Esophagus squamous epithelium (tissue), 5 donors: ENCODE results near the gene KRT3. TPM values are rescaled to one million over a fixed set of nuclear protein-coding genes. Genes with fewer than 3 reads are reported as not detected.

Experiments
- DNase-seq: peaks from one replicate; lab custom pipeline; 2025; lab: John Stamatoyannopoulos, UW
- H3K27ac ChIP-seq, 4 donors: fragments of 200-600 bp; sonication (generic); one replicate each; pipeline ENCODE4 v1.5.1; 2016 to 2019; ENCODE audit warnings: mild to moderate bottlenecking in 1 of 4
- H3K27me3 ChIP-seq, 4 donors: fragments of 200-600 bp; sonication (generic); 1 replicate in 3 of 4; 2 replicates in 1 of 4; pipeline versions ENCODE4 v1.5.1 to v1.6.0; 2017 to 2021; ENCODE audit warnings: antibody characterized with exemption in 1 of 4
- H3K36me3 ChIP-seq, 3 donors: fragments of 200-600 bp; sonication (generic); one replicate each; pipeline ENCODE4 v1.5.1; 2016 to 2019
- H3K4me1 ChIP-seq, 3 donors: fragments of 200-600 bp; sonication (generic); one replicate each; pipeline ENCODE4 v1.5.1; 2017 to 2019
- H3K4me3 ChIP-seq, 4 donors: fragments of 200-600 bp; sonication (generic); 1 replicate in 3 of 4; 2 replicates in 1 of 4; pipeline ENCODE4 v1.5.1; 2016 to 2019; ENCODE audit warnings: mild to moderate bottlenecking in 2 of 4, moderate library complexity in 1 of 4
- H3K9me3 ChIP-seq, 3 donors: fragments of 200-600 bp; sonication (generic); one replicate each; pipeline ENCODE4 v1.5.1; 2016 to 2019
- CTCF ChIP-seq, 6 experiments: fragments of 450-650 bp in 4 of 6; fragments of 200-600 bp in 2 of 6; sonication (generic) in 2 of 6; IDR thresholded peaks; one replicate each; pipeline ENCODE4 v1.5.1; 2016 to 2019; ENCODE audit warnings: antibody characterized with exemption in 6 of 6, mild to moderate bottlenecking in 4 of 6, moderate library complexity in 4 of 6
- POLR2A ChIP-seq, 4 donors: fragments of 450-650 bp; IDR thresholded peaks; one replicate each; pipeline ENCODE4 v1.6.1; 2017; ENCODE audit warnings: antibody characterized with exemption in 4 of 4, mild to moderate bottlenecking in 4 of 4, moderate library complexity in 3 of 4
- WGBS, 2 donors: methylation state at CpG; one replicate each; pipeline ENCODE4 v1.1.5; 2018; 5-methylcytosine and 5-hydroxymethylcytosine counted together
- intact Hi-C: fragments of 100-400 bp; cut with DNase I; formaldehyde crosslinking; loops from one replicate; pipeline ENCODE4 v1.15.0; 2022
- total RNA-seq, 4 donors: library from RNA; depleted of rRNA; stranded (reverse); fragments of >200 nt; gene quantifications; one replicate each; pipeline ENCODE4 v1.1.0, GENCODE V29; 2016
- donor health status: DM: yes; HTN: yes; CAD: no.

Gene KRT3
- 1 to 10 TPM in 2 of 4 donors, under 1 TPM in 2; 0.57 to 1.6 (median 0.86) TPM for total RNA-seq

GRCh38 chr12:52795694-52796428, at the start of gene KRT3:
KRT3 (minus strand) TSS chr12:52796117; CDS start chr12:52796042, 75 bp downstream.
- peaks cover 6 to 39% (median 15%) of the 10 kb centered on the region in 3 donors for H3K4me1 ChIP-seq
- TF ChIP-seq POLR2A (IDR thresholded peaks at IDR 0.05) (no peak), CTCF (IDR thresholded peaks at IDR 0.05) (no peak)
- H3K27ac ChIP-seq, result no peak within 1 kb of the TSS
- H3K4me3 ChIP-seq, result no peak within 1 kb of the TSS
- H3K27me3 ChIP-seq, result peaks cover 0 to 9% (median 0%) of the 10 kb centered on the region in 4 donors
- DNase-seq, result no peak
- no peaks in the 10 kb centered on the region for H3K36me3 ChIP-seq
- intact Hi-C loops, result no loop called here
- 90 to 93% methylated on average over 9 to 10 of the region's 17 CpGs for WGBS, 2 donors
- H3K9me3 ChIP-seq, result no peaks in the 10 kb centered on the region

- no peak overlapping the region for H3K4me3 ChIP-seq
- H3K9me3 ChIP-seq, result no peaks in the 10 kb centered on the region
- intact Hi-C loops, result no loop called here
- H3K27me3 ChIP-seq, result peaks cover 0 to 8% (median 0%) of the 10 kb centered on the region in 4 donors
- no peak for DNase-seq
- no peak overlapping the region for H3K27ac ChIP-seq
- no peak for TF ChIP-seq POLR2A (IDR thresholded peaks at IDR 0.05)
- peaks cover 3 to 37% (median 7%) of the 10 kb centered on the region in 3 donors for H3K4me1 ChIP-seq
- no peaks in the 10 kb centered on the region for H3K36me3 ChIP-seq
- 93% methylated on average over 5 of the region's 11 CpGs; no CpG with 5 or more reads in 1 of the 2 donors for WGBS, 2 donors
Observed at GRCh38 chr12:52844386-52844785, 48.5 kb upstream of the KRT3 start.

- DNase-seq, result no peak
- Histone ChIP-seq H3K4me1 (peaks cover 0 to 24% (median 0%) of the 10 kb centered on the region in 3 donors), H3K36me3 (no peaks in the 10 kb centered on the region), H3K27me3 (peaks cover 0 to 24% (median 0%) of the 10 kb centered on the region in 4 donors), H3K9me3 (no peaks in the 10 kb centered on the region), H3K4me3 (no peak overlapping the region), H3K27ac (no peak overlapping the region)
- no peak for TF ChIP-seq POLR2A (IDR thresholded peaks at IDR 0.05)
- no peak for TF ChIP-seq CTCF (IDR thresholded peaks at IDR 0.05)
- intact Hi-C loops, result no loop called here
- 82 to 83% methylated on average over 12 to 14 of the region's 18 CpGs for WGBS, 2 donors
Observed at GRCh38 chr12:52839436-52840105, 43.7 kb upstream of the KRT3 start.

GRCh38 chr12:52838609-52839435, 42.9 kb upstream of the KRT3 start:
- peaks cover 0 to 24% (median 0%) of the 10 kb centered on the region in 3 donors for H3K4me1 ChIP-seq
- no peaks in the 10 kb centered on the region for H3K9me3 ChIP-seq
- intact Hi-C loops, result no loop called here
- H3K36me3 ChIP-seq, result no peaks in the 10 kb centered on the region
- TF ChIP-seq CTCF (IDR thresholded peaks at IDR 0.05), result no peak
- no peak for TF ChIP-seq POLR2A (IDR thresholded peaks at IDR 0.05)
- no peak overlapping the region for H3K27ac ChIP-seq
- no peak overlapping the region for H3K4me3 ChIP-seq
- peaks cover 0 to 25% (median 0%) of the 10 kb centered on the region in 4 donors for H3K27me3 ChIP-seq
- WGBS, 2 donors, result 50 to 65% methylated on average over 9 to 11 of the region's 14 CpGs
- no peak for DNase-seq
